Kidney (tissue), 14 donors: Measurements from ENCODE around the gene ABHD2. TPM values are rescaled to one million over a fixed set of nuclear protein-coding genes. Genes with fewer than 3 reads are reported as not detected.

ENCODE experiments used
- DNase-seq, 5 donors: peaks; one replicate each; pipeline ENCODE4 v3.0.0-alpha.2; 2013 to 2020
- FAIRE-seq: peaks from 2 replicates; lab custom pipeline; 2012; peaks lifted over from hg19 to GRCh38; lab: Jason Lieb, UNC
- H3K27ac ChIP-seq, 2 donors: one replicate each; pipeline ENCODE4 v1.7.0; 2013; ENCODE audit warnings: low read depth in 2 of 2, low read length in 2 of 2, inconsistent platforms in 1 of 2
- H3K27me3 ChIP-seq: one replicate; pipeline ENCODE4 v1.7.1; 2013; ENCODE audit warnings: low read length, inconsistent platforms; ENCODE audit not compliant: control insufficient read depth, insufficient read depth
- H3K36me3 ChIP-seq, 3 donors: one replicate each; pipeline versions ENCODE4 v1.7.0 to v1.7.1; 2013; ENCODE audit warnings: low read length in 3 of 3, control low read depth in 1 of 3, inconsistent platforms in 1 of 3; ENCODE audit not compliant: insufficient read depth in 3 of 3, control insufficient read depth in 2 of 3
- H3K4me1 ChIP-seq, 3 donors: one replicate each; pipeline versions ENCODE4 v1.7.0 to v1.7.1; 2013; ENCODE audit warnings: low read length in 3 of 3, inconsistent platforms in 1 of 3, low read depth in 1 of 3; ENCODE audit not compliant: control insufficient read depth in 2 of 3, insufficient read depth in 2 of 3
- H3K4me3 ChIP-seq, 3 donors: one replicate each; pipeline versions ENCODE4 v1.7.0 to v1.8.1; 2013; ENCODE audit warnings: low read length in 3 of 3, control low read depth in 1 of 3, inconsistent platforms in 1 of 3
- H3K9ac ChIP-seq, 3 donors: one replicate each; pipeline versions ENCODE4 v1.7.0 to v1.7.1; 2013; ENCODE audit warnings: low read length in 3 of 3, control low read depth in 1 of 3, inconsistent platforms in 1 of 3
- H3K9me3 ChIP-seq, 3 donors: one replicate each; pipeline versions ENCODE4 v1.7.0 to v1.7.1; 2013; ENCODE audit warnings: low read length in 3 of 3, control low read depth in 1 of 3, inconsistent platforms in 1 of 3; ENCODE audit not compliant: control insufficient read depth in 2 of 3, insufficient read depth in 1 of 3
- intact Hi-C: fragments of 100-400 bp; cut with DNase I; formaldehyde crosslinking; loops from one replicate; pipeline ENCODE4 v1.11.1; 2022
- polyA plus RNA-seq: library from polyadenylated mRNA; stranded (reverse); fragments of 350-450 nt; fragmentation: Illumina TruSeq; extraction: RNeasy Lipid Tissue Mini Kit (QIAGEN cat#74804); gene quantifications from one replicate; pipeline ENCODE4 v1.2.3, GENCODE V29; 2014; ENCODE audit warnings: low read depth, low replicate concordance; ENCODE audit not compliant: insufficient read depth
- total RNA-seq: library from RNA; stranded (reverse); fragmentation: NEBNext Ultra II Directional; extraction: Animal tissue kit (Norgen Biotek cat#: 25700); gene quantifications from one replicate; pipeline ENCODE4 v1.2.1, GENCODE V29; 2021
- TF ChIP-seq, protein P1 (sequence below): IDR thresholded peaks from 3 replicates; pipeline ENCODE4 v1.5.1; 2012; ENCODE audit warnings: mild to moderate bottlenecking, moderate library complexity, borderline replicate concordance; ENCODE audit not compliant: insufficient read depth; ENCODE audit errors: extremely low read depth
- donor health status: control.
- donor health status: control.
- donor health status: control.
- donor health status: control.
- donor health status: control.
- donor health status: DM: yes; HTN: yes; CAD: no.
- donor health status: Normal renal cell carcinoma (clear cell type).

ABHD2 gene
- total and polyA plus RNA-seq, 2 donors from 2014 or later: 13.3 to 123 TPM

DNA sequence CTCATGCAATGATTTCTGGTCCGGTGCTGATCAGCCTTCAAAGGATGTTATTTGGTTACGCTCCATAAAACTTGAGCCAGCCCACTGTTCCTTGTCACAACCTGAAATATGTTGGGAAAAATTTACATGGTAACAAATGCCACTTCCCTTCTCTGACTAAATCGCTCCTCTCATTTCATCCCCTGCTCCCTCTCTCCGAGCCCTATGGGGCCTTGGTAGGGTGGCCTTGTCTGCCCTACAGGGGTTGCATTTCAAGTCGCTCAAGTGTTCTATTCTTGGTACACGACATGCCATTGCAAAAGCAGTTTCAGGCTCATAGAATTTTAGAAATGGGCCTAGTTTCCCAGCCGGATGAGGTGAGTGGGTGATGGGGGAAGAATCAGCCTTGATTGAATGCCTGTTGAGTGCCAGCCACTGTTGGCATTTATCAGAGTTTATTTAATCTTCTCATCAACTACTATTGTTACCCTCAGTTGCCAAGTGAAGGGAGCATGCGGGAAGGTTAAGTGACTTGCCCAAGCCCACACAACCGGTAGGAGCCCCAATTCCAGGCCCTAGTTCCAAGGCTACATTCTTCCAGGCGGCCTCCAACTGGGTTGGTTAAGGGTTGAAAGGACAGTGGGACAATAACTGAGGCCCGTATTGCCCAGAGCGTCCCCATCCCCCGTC is 961 bp upstream of the ABHD2 start:
- FAIRE-seq (no peak), DNase-seq (peak in 4 of 5 donors; percentile 55 to 89 (median 68))
- H3K9me3 ChIP-seq: no peaks in the 10 kb centered on the region
- intact Hi-C loops: no loop called here
- peaks cover 2 to 17% (median 16%) of the 10 kb centered on the region in 3 donors for H3K4me1 ChIP-seq
- no peaks in the 10 kb centered on the region for H3K27me3 ChIP-seq
- peak overlapping the region; percentile 3 to 75 (median 55) for H3K9ac ChIP-seq
- no peaks in the 10 kb centered on the region for H3K36me3 ChIP-seq
- peak overlapping the region; percentile 84 to 90 for H3K27ac ChIP-seq
- TF ChIP-seq, protein P1, sequence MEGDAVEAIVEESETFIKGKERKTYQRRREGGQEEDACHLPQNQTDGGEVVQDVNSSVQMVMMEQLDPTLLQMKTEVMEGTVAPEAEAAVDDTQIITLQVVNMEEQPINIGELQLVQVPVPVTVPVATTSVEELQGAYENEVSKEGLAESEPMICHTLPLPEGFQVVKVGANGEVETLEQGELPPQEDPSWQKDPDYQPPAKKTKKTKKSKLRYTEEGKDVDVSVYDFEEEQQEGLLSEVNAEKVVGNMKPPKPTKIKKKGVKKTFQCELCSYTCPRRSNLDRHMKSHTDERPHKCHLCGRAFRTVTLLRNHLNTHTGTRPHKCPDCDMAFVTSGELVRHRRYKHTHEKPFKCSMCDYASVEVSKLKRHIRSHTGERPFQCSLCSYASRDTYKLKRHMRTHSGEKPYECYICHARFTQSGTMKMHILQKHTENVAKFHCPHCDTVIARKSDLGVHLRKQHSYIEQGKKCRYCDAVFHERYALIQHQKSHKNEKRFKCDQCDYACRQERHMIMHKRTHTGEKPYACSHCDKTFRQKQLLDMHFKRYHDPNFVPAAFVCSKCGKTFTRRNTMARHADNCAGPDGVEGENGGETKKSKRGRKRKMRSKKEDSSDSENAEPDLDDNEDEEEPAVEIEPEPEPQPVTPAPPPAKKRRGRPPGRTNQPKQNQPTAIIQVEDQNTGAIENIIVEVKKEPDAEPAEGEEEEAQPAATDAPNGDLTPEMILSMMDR: no peak
- H3K4me3 ChIP-seq: peak overlapping the region; percentile 80 to 90 (median 82)

DNA sequence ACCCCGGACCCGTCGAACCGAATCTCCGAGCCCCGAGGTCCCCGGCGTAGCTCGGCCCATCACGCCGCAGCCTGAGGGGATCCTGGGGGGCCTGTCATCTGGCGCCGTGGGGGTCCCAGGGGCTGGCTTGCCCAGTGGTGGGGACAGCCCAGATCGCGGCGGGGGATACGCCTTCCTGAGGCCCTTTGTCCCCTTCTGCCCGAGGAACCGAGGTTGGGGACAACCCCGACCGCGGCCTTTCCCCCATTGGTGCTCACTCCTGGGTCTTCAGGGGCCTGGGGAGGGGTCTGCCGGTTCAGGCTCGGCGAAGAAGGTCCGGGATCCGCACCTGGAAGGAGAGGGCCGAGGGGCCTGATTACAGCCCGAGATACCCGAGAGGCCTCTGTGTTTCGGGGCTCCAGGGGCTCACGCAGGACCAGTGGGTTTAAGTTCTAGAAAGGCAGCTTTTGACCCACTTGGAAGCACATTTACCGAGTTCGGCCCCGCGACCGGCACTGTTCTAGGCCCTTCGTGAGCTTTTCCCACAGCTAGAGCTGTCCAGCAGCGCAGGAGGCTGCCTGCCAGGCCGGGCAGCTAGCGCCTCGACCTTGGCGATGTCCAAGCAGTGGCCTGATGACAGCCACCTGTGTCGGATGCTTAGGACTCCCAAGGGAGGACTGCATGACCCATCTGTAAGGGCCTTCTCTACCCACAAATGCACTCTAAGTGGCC is 504 bp downstream of the ABHD2 start:
- FAIRE-seq: no peak

DNA sequence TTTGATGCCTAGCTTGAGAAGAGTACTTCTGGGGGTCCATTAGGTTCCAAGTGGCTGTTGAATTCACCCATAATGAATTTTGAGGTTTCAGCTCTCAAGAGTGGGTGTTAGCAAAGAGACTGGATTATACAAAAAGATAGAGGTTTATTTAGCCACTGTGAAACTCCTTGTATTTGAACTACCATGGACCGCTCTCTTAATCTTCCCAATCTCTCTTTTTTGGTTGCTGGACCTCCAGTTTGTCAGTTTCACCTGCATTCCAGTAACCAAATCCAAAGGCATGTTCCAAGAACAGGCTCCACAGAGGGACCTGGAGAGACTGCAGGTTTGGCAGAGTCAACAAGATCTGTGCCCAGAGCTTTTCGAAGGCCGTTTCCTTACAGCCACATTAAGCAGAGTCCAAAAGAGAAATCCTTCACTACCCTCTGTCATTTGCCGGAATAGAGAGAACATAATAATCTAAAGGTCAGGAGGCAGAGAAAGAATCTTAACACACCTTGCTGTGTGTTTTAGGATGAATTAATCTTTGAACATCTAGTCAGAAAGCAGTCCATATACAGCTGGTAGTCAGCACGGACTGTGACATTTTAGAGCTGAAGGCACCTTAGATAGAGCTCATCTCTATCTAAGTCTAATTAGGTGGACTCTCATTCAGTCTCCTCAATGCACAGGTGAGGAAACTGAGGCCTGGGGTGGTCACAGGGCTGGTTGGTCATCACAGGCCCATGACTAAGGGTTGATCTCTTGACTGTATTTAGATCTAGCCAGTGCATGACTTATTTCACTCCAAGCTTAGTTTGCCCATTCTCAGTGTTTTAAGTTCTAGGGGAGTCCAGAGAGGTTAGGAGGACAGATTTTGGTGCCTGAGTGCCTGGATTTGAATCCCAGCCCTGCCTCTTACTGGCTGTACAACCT is 1.3 kb downstream of the ABHD2 start:
- DNase-seq (no peak), FAIRE-seq (no peak)
- Histone ChIP-seq H3K27me3 (no peaks in the 10 kb centered on the region), H3K36me3 (no peaks in the 10 kb centered on the region), H3K27ac (peak overlapping the region; percentile 84 to 90), H3K9me3 (no peaks in the 10 kb centered on the region), H3K4me1 (peaks cover 2 to 17% (median 16%) of the 10 kb centered on the region in 3 donors), H3K9ac (peak overlapping the region in 2 of 3 donors; percentile 28 to 82), H3K4me3 (peak overlapping the region; percentile 71 to 78 (median 75))
- intact Hi-C loops: no loop called here
- TF ChIP-seq, protein P1: no peak

More for the DNA sequence above, 504 bp downstream of the ABHD2 start:
- Histone ChIP-seq H3K27me3 (no peaks in the 10 kb centered on the region), H3K27ac (peak overlapping the region; percentile 84 to 90), H3K9me3 (no peaks in the 10 kb centered on the region), H3K4me3 (peak overlapping the region; percentile 71 to 78 (median 75)), H3K36me3 (no peaks in the 10 kb centered on the region), H3K4me1 (peaks cover 2 to 17% (median 16%) of the 10 kb centered on the region in 3 donors), H3K9ac (peak overlapping the region; percentile 41 to 82 (median 71))
- TF ChIP-seq, protein P1: no peak
- peak in 4 of 5 donors; percentile 28 to 78 (median 42) for DNase-seq
- intact Hi-C loops: no loop called here
